Esophagus muscularis mucosa (tissue), 4 donors: ENCODE data around the gene AK6.

ENCODE experiments used
- EP300 ChIP-seq: sonication (generic); formaldehyde crosslinking; IDR thresholded peaks from one replicate; pipeline ENCODE4 v1.6.1; 2017; ENCODE audit warnings: antibody characterized with exemption
- POLR2A ChIP-seq: fragments of 450-650 bp; IDR thresholded peaks from one replicate; pipeline ENCODE4 v1.6.1; 2017; ENCODE audit warnings: antibody characterized with exemption, moderate library complexity, mild to moderate bottlenecking, low read depth
- TF ChIP-seq, protein P1 (sequence below), 3 experiments: fragments of 200-600 bp in 2 of 3; fragments of 450-650 bp in 1 of 3; sonication (generic) in 2 of 3; IDR thresholded peaks; one replicate each; pipeline ENCODE4 v1.5.1; 2017 to 2019; ENCODE audit warnings: antibody characterized with exemption in 3 of 3, mild to moderate bottlenecking in 2 of 3, moderate library complexity in 1 of 3

DNA sequence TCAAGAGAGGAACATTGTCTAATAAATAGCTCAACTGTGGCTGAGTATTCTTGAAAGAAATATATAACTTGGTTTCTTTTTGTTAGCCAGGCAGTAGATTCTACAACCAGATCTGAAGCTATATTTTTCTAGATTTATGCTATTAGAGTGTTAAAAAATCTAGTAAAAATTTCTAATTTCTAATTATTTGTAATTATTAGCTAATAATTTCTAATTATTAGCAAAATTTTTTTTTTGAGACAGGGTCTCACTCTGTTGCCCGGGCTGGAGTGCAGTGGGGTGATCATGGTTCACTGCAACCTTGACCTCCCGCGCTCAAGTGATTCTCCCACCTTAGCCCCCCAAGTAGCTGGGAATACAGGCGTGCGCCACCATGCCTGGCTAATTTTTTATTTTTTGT, 3.1 kb upstream of the AK6 start:
- TF ChIP-seq, protein P1, sequence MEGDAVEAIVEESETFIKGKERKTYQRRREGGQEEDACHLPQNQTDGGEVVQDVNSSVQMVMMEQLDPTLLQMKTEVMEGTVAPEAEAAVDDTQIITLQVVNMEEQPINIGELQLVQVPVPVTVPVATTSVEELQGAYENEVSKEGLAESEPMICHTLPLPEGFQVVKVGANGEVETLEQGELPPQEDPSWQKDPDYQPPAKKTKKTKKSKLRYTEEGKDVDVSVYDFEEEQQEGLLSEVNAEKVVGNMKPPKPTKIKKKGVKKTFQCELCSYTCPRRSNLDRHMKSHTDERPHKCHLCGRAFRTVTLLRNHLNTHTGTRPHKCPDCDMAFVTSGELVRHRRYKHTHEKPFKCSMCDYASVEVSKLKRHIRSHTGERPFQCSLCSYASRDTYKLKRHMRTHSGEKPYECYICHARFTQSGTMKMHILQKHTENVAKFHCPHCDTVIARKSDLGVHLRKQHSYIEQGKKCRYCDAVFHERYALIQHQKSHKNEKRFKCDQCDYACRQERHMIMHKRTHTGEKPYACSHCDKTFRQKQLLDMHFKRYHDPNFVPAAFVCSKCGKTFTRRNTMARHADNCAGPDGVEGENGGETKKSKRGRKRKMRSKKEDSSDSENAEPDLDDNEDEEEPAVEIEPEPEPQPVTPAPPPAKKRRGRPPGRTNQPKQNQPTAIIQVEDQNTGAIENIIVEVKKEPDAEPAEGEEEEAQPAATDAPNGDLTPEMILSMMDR (IDR thresholded peaks at IDR 0.05), result no peak
- TF ChIP-seq POLR2A (no peak), EP300 (no peak)
